ENCODE measurements around the gene PTPRN2. TPM values are rescaled to one million over a fixed set of nuclear protein-coding genes. Genes with fewer than 3 reads are reported as not detected.

PTPRN2 gene
- total RNA-seq, 1 experiment from 2014 or later = 1.7 TPM

GRCh38 chr7:157529768-157530560, 1057.7 kb downstream of the PTPRN2 start:
- Histone ChIP-seq H3K4me3 (ENCODE audit: low read length) (no peak overlapping the region), H3K9ac (ENCODE audit: low read length) (no peak overlapping the region), H3K4me2 (ENCODE audit: low read depth, low read length, poor library complexity, severe bottlenecking) (no peak overlapping the region), H3K79me2 (ENCODE audit: low read length) (no peaks in the 10 kb centered on the region), H3K27me3 (ENCODE audit: low read length) (no peaks in the 10 kb centered on the region; the same call in 1 of the 2 replicates), H2AFZ (ENCODE audit: low read length) (no peak overlapping the region), H4K20me1 (ENCODE audit: insufficient read depth, low read depth, low read length) (no peaks in the 10 kb centered on the region), H3K36me3 (ENCODE audit: insufficient read depth, low read length) (no peaks in the 10 kb centered on the region), H3K9me2 (replicated peaks; ENCODE audit: insufficient read depth, low read length) (no peaks in the 10 kb centered on the region), H3K4me1 (ENCODE audit: low read length) (no peaks in the 10 kb centered on the region), H3K27ac (ENCODE audit: low read length) (no peak overlapping the region), H3K9me3 (ENCODE audit: low read length) (no peaks in the 10 kb centered on the region)
- DNase-seq = no peak

DNA sequence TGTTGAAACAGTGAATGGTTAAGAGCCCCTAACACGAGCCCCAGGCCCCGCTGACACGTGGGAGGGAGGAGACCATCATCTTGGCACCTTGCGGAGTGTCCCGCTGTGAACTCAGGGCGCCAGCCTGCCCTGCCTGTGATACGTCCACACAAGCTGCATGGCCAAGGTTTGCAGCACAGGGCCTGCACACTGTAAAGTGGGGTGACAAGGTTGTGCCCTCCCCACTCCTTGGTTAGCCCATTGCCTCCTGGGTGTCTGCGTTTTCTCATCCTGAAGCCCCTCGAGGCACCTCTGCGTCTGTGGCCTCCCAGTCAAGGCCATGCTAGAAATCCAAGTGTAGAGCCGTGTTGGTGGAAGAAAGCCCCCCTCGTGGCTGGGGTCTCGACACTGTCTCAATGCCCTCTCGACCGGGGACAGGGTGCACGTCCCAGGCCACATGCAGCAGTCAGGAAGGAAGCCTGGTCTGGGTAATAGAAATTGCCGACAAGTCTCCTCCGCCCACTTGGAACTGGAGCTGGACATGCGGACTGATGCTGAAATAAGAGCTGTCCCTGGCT, 1058.8 kb downstream of the PTPRN2 start:
- no peak overlapping the region for H3K27ac ChIP-seq (ENCODE audit: low read length)
- no peaks in the 10 kb centered on the region for H4K20me1 ChIP-seq (ENCODE audit: insufficient read depth, low read depth, low read length)
- H3K9me2 ChIP-seq (replicated peaks; ENCODE audit: insufficient read depth, low read length) = no peaks in the 10 kb centered on the region
- H3K9me3 ChIP-seq (ENCODE audit: low read length) = no peaks in the 10 kb centered on the region
- no peak overlapping the region for H3K4me2 ChIP-seq (ENCODE audit: low read depth, low read length, poor library complexity, severe bottlenecking)
- no peak overlapping the region for H2AFZ ChIP-seq (ENCODE audit: low read length)
- no peaks in the 10 kb centered on the region; the same call in 1 of the 2 replicates for H3K27me3 ChIP-seq (ENCODE audit: low read length)
- H3K36me3 ChIP-seq (ENCODE audit: insufficient read depth, low read length) = no peaks in the 10 kb centered on the region
- DNase-seq = no peak
- no peaks in the 10 kb centered on the region for H3K4me1 ChIP-seq (ENCODE audit: low read length)
- H3K9ac ChIP-seq (ENCODE audit: low read length) = no peak overlapping the region
- no peaks in the 10 kb centered on the region for H3K79me2 ChIP-seq (ENCODE audit: low read length)
- no peak overlapping the region for H3K4me3 ChIP-seq (ENCODE audit: low read length)

GRCh38 chr7:157527686-157528085, 1059.9 kb downstream of the PTPRN2 start:
- H3K9me2 ChIP-seq (replicated peaks; ENCODE audit: insufficient read depth, low read length) = no peaks in the 10 kb centered on the region
- no peaks in the 10 kb centered on the region for H3K36me3 ChIP-seq (ENCODE audit: insufficient read depth, low read length)
- H3K27ac ChIP-seq (ENCODE audit: low read length) = no peak overlapping the region
- no peaks in the 10 kb centered on the region for H3K9me3 ChIP-seq (ENCODE audit: low read length)
- no peaks in the 10 kb centered on the region; the same call in 1 of the 2 replicates for H3K27me3 ChIP-seq (ENCODE audit: low read length)
- H3K9ac ChIP-seq (ENCODE audit: low read length) = no peak overlapping the region
- no peaks in the 10 kb centered on the region for H3K4me1 ChIP-seq (ENCODE audit: low read length)
- no peaks in the 10 kb centered on the region for H4K20me1 ChIP-seq (ENCODE audit: insufficient read depth, low read depth, low read length)
- H3K4me2 ChIP-seq (ENCODE audit: low read depth, low read length, poor library complexity, severe bottlenecking) = no peak overlapping the region
- DNase-seq = no peak
- H3K4me3 ChIP-seq (ENCODE audit: low read length) = no peak overlapping the region
- H3K79me2 ChIP-seq (ENCODE audit: low read length) = no peaks in the 10 kb centered on the region
- H2AFZ ChIP-seq (ENCODE audit: low read length) = no peak overlapping the region

DNA sequence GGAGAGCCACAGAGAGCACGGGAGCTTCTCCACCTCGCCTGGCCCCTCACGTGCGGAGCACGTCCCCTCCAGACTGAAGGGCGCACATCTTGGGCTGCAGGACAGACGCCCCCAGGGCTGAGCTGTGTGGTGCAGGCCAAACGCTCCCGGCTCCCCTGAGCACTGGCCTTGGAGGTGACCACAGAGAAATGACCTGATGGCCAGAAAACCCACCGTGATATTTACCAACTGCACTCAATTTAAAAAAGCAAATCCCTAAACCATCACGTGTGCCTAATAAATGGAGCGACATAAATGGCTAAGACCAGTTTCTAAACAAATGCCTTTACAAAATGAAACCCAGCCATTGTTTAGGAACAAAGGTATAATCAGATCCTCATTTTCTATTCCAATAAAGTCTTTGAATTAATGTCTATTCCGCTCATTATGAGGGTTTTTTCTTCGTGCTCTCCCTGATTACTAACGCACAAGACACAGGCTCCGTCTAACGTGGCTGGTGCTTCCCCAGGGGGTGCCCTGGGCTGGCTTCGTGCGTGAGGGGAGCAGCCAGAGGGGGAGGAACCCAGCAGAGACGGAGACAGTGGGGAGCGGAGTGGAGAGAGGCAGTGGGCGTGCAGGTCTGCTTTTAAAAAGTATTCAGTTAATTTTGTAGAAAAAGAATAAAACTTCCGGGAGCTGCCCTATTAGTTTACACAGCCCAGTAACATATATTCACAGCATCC, 1060.5 kb downstream of the PTPRN2 start:
- H3K4me3 ChIP-seq (ENCODE audit: low read length) = no peak overlapping the region
- no peak overlapping the region for H3K9ac ChIP-seq (ENCODE audit: low read length)
- H2AFZ ChIP-seq (ENCODE audit: low read length) = no peak overlapping the region
- no peaks in the 10 kb centered on the region for H3K9me3 ChIP-seq (ENCODE audit: low read length)
- H3K4me2 ChIP-seq (ENCODE audit: low read depth, low read length, poor library complexity, severe bottlenecking) = no peak overlapping the region
- no peaks in the 10 kb centered on the region for H3K9me2 ChIP-seq (replicated peaks; ENCODE audit: insufficient read depth, low read length)
- H3K79me2 ChIP-seq (ENCODE audit: low read length) = no peaks in the 10 kb centered on the region
- no peaks in the 10 kb centered on the region for H3K4me1 ChIP-seq (ENCODE audit: low read length)
- no peak for DNase-seq
- no peaks in the 10 kb centered on the region; the same call in 1 of the 2 replicates for H3K27me3 ChIP-seq (ENCODE audit: low read length)
- no peaks in the 10 kb centered on the region for H4K20me1 ChIP-seq (ENCODE audit: insufficient read depth, low read depth, low read length)
- H3K27ac ChIP-seq (ENCODE audit: low read length) = no peak overlapping the region
- H3K36me3 ChIP-seq (ENCODE audit: insufficient read depth, low read length) = no peaks in the 10 kb centered on the region

DNA sequence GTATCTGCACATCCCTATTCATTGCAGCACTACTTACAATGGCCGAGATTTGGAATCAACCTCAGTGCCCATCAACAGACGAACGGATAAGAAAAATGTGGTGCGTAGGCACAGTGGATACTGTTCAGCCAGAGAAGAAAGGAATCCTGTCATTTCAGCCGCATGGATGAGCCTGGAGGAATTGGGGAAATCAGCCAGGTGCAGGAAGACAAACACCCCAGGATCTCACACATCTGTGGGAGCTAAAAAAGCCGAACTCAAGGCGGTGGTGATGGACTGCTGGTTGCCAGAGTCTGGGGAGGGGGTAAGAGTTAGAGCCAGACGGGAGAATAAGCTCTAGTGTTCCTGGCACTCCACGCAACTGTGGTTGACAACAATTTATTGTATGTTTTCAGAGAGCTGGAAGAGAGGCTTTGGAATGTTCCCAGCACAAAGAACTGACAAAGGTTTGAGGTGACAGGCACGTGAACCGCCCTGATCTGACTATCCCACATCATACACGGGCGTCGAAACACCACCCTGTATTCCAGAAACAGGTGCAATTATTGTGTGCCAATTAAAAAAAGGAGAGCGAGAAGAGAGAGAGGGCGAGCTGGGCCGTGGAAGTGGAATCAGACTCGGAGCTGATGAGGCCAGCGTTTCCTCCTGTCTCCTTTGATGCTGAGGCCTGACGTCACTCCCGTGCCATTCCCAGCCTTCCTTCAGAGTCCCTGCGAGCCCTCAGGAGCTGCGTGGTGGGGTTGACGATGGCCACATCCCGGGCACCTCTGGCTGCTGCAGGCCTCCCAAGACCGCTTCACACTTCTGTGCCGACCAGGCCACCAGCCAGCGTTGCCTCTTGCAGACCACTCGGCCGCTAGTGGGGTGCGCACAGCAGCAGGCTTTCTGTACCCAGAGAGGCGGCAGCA, 1061.4 kb downstream of the PTPRN2 start:
- Histone ChIP-seq H3K36me3 (ENCODE audit: insufficient read depth, low read length) (no peaks in the 10 kb centered on the region), H3K9ac (ENCODE audit: low read length) (no peak overlapping the region), H3K4me1 (ENCODE audit: low read length) (no peaks in the 10 kb centered on the region), H3K9me2 (replicated peaks; ENCODE audit: insufficient read depth, low read length) (no peaks in the 10 kb centered on the region), H3K27ac (ENCODE audit: low read length) (no peak overlapping the region), H3K9me3 (ENCODE audit: low read length) (no peaks in the 10 kb centered on the region), H3K79me2 (ENCODE audit: low read length) (no peaks in the 10 kb centered on the region), H2AFZ (ENCODE audit: low read length) (no peak overlapping the region), H3K4me3 (ENCODE audit: low read length) (no peak overlapping the region), H3K4me2 (ENCODE audit: low read depth, low read length, poor library complexity, severe bottlenecking) (no peak overlapping the region), H4K20me1 (ENCODE audit: insufficient read depth, low read depth, low read length) (no peaks in the 10 kb centered on the region), H3K27me3 (ENCODE audit: low read length) (no peaks in the 10 kb centered on the region; the same call in 1 of the 2 replicates)
- no peak for DNase-seq

DNA sequence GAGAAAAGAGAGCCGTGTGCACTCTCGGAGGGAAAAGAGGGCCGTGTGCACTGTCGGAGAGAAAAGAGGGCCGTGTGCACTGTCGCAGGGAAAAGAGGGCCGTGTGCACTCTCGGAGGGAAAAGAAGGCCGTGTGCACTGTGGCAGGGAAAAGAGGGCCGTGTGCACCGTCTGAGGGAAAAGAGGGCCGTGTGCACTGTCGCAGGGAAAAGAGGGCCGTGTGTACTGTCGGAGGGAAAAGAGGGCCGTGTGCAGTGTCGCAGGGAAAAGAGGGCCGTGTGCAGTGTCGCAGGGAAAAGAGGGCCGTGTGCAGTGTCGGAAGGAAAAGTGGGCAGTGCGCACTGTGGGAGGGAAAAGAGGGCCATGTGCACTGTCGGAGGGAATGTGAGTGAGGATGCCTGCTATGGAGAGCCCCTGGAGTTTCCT, 1062.1 kb downstream of the PTPRN2 start:
- Histone ChIP-seq H3K9me3 (ENCODE audit: low read length) (no peaks in the 10 kb centered on the region), H4K20me1 (ENCODE audit: insufficient read depth, low read depth, low read length) (no peaks in the 10 kb centered on the region), H3K9ac (ENCODE audit: low read length) (no peak overlapping the region), H2AFZ (ENCODE audit: low read length) (no peak overlapping the region), H3K27ac (ENCODE audit: low read length) (no peak overlapping the region), H3K79me2 (ENCODE audit: low read length) (no peaks in the 10 kb centered on the region), H3K4me1 (ENCODE audit: low read length) (no peaks in the 10 kb centered on the region), H3K4me2 (ENCODE audit: low read depth, low read length, poor library complexity, severe bottlenecking) (no peak overlapping the region), H3K4me3 (ENCODE audit: low read length) (no peak overlapping the region), H3K36me3 (ENCODE audit: insufficient read depth, low read length) (no peaks in the 10 kb centered on the region), H3K9me2 (replicated peaks; ENCODE audit: insufficient read depth, low read length) (no peaks in the 10 kb centered on the region), H3K27me3 (ENCODE audit: low read length) (no peaks in the 10 kb centered on the region; the same call in 1 of the 2 replicates)
- DNase-seq = peak; percentile 58

DNA sequence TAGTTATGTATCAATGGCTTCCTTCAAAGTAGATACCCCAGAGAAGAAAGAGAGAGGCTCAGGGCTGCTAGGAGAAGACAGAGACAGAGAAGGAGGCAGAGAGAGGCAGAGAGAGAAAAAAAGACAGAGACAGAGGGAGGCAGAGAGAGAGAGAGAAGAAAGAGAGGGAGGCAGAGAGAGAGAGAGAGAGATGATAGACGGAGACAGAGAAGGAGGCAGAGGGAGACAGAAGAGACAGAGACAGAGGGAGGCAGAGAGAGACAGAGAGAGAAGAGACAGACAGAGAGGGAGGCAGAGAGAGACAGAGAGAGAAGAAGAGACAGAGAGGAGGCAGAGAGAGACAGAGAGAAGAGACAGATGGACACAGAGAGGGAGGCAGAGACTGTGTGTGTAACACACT, 1062.9 kb downstream of the PTPRN2 start:
- Histone ChIP-seq H2AFZ (ENCODE audit: low read length) (no peak overlapping the region), H4K20me1 (ENCODE audit: insufficient read depth, low read depth, low read length) (no peaks in the 10 kb centered on the region)

More for the DNA sequence above, 1062.9 kb downstream of the PTPRN2 start:
- no peak overlapping the region for H3K9ac ChIP-seq (ENCODE audit: low read length)
- H3K9me3 ChIP-seq (ENCODE audit: low read length) = no peaks in the 10 kb centered on the region
- H3K4me3 ChIP-seq (ENCODE audit: low read length) = no peak overlapping the region
- DNase-seq = no peak
- no peaks in the 10 kb centered on the region for H3K79me2 ChIP-seq (ENCODE audit: low read length)
- H3K27me3 ChIP-seq (ENCODE audit: low read length) = no peaks in the 10 kb centered on the region
- no peaks in the 10 kb centered on the region for H3K9me2 ChIP-seq (replicated peaks; ENCODE audit: insufficient read depth, low read length)
- H3K4me2 ChIP-seq (ENCODE audit: low read depth, low read length, poor library complexity, severe bottlenecking) = no peak overlapping the region
- H3K27ac ChIP-seq (ENCODE audit: low read length) = no peak overlapping the region
- no peaks in the 10 kb centered on the region for H3K36me3 ChIP-seq (ENCODE audit: insufficient read depth, low read length)
- H3K4me1 ChIP-seq (ENCODE audit: low read length) = no peaks in the 10 kb centered on the region; the same call in 1 of the 2 replicates
